Activated CD4-positive, alpha-beta T cell treated with anti-CD3 and anti-CD28 coated beads, Interleukin-2, amount 50 U/mL, for 16 hours (primary cell): Measurements from ENCODE around the gene HMGCS2.
"Not testable (repeated sequence)": the region's sequence is repeated elsewhere in the genome, so short reads cannot be mapped to it uniquely, and the experiment has no call there.

Experiments
- DNase-seq: peaks from one replicate; pipeline ENCODE4 v3.0.0-alpha.2; 2020

Gene HMGCS2

GRCh38 chr1:119725626-119726025 is 43.1 kb downstream of the HMGCS2 start:
- no peak for DNase-seq

- DNase-seq = no peak
Measured at GRCh38 chr1:119724611-119725218, 44.0 kb downstream of the HMGCS2 start.

GRCh38 chr1:119721896-119722295 is 46.8 kb downstream of the HMGCS2 start:
- no peak for DNase-seq

DNA sequence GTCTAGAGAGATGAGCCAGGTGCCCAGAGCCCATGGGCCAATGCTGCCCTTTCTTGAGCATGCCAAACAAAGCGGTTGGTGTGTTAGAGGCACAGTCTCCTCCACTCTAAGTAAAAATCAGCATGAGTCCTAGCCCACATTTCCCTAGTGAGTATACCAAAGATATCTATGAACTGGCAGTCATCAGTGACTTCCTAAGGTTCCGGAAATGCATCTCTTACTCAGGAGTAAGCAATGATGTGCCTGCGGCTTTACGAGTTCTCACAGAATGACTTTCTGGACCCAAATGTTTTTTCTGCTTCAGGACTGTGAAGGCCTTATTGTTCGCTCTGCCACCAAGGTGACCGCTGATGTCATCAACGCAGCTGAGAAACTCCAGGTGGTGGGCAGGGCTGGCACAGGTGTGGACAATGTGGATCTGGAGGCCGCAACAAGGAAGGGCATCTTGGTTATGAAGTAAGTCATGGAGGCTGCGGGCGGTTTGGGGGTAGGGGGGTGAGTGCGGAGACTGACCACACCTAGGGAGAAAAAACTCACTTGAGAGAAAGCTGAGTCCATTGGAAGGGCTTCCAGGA is 47.8 kb downstream of the HMGCS2 start:
- no peak for DNase-seq

DNA sequence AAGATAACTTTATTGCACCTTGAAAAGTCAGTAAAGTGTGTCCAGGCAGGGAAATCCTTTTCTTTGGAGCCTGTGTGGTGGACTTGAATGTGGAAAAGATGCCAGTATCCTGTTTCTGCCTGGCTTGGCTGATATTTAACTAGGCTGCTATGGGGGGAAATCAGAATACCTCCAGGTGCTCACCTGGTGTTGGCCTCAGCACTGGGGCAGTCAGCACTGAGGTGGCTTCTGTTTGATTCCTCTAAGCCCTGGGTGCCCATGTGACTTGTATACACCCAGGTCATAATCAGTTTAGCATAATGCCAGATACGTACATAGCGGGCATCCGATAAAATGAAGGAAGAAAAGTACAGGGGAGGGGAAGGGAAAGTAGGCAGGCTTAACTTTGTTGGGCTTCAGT is 49.7 kb downstream of the HMGCS2 start:
- no peak for DNase-seq

- DNase-seq = no peak
Measured at GRCh38 chr1:119718409-119718808, 50.3 kb downstream of the HMGCS2 start.

GRCh38 chr1:119715542-119715941 is 53.2 kb downstream of the HMGCS2 start:
- DNase-seq = no peak

- no peak for DNase-seq
Measured at GRCh38 chr1:119714583-119714982, 54.1 kb downstream of the HMGCS2 start.

DNA sequence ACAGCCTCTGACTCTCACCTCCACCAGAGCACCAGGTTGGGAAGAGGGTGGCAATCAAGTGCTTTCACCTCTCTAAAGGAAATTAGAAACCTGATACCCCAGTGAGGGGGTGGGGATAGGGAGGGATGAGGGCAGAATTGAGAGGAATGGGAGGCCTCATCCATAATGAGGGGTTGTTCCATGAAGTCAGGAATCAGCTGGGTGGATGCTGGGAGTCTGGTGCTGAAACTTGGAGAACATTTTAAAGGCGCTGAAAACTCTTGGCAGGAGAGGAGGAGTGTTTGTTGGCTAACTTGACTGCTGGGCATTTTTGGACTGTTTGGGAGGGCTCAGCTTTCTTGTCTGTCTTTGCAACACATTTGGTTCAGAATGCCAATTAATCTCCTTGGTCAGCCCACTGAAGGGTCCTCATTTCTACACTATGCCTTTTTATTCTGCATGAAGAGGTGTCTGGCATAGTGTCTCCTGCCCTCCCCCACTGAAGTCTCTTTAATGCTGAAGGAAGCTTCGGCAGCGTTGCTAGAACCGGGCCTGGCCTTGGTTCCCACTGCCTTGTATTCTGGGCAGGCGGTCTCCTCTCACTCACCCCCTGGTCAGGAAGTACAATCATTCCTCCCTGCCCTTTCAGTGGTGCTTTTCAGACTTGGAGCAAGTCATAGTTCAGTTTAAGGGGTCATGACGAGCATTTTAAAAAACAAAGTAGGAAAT is 54.8 kb downstream of the HMGCS2 start:
- no peak for DNase-seq

GRCh38 chr1:119713039-119713748 is 55.5 kb downstream of the HMGCS2 start:
- no peak for DNase-seq

DNA sequence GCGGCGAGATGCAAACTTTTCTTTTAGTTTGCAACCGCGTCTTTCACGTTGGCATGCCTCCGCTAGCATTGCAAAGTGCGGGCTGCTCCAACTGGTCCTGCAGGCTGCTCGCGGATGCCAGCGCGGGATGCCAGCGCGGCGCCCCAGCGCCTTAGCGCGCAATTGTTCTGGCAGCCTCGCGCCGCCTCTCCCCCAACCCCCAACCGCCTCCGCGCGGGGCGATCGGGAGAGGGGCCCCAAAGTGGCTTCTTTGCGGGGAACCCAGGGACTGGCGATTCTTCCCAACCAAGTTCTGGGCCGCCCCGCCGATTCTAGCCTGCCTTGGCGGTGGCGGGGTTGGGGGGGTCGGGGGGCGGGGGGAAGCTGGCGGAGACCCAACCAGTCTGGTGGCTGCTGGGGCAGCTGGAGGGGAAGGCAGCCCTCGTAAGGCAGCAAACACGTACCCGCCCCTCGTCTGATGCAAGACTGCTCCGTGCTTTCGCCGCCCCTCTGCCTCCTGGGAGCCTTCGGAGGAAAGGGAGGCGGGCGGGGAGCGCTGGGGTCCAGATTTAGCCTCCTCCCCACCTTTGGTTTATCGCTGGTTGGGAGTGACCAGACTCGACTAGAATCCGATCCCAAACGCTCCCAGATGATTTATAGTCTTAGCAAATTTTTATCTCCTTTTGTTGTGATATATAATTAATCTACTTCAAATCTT is 56.2 kb downstream of the HMGCS2 start:
- DNase-seq = peak; percentile 59

- DNase-seq = peak; percentile 78
Measured at GRCh38 chr1:119711804-119712341, 56.8 kb downstream of the HMGCS2 start, which contains the start of gene PHGDH. TSS of gene PHGDH (plus strand) at chr1:119711934. CDS start at chr1:119712023, 89 bp downstream.

- not testable (repeated sequence) for DNase-seq
Measured at GRCh38 chr1:119711356-119711803, 57.3 kb downstream of the HMGCS2 start.

DNA sequence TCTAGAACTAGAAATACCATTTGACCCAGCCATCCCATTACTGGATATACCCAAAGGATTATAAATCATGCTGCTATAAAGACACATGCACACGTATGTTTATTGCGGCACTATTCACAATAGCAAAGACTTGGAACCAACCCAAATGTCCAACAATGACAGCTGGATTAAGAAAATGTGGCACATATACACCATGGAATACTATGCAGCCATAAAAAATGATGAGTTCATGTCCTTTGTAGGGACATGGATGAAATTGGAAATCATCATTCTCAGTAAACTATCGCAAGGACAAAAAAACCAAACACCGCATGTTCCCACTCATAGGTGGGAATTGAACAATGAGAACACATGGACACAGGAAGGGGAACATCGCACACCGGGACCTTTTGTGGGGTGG is 62.1 kb downstream of the HMGCS2 start:
- not testable (repeated sequence) for DNase-seq

GRCh38 chr1:119703666-119704450 is 64.8 kb downstream of the HMGCS2 start:
- no peak for DNase-seq

- no peak for DNase-seq
Measured at GRCh38 chr1:119702384-119702783, 66.3 kb downstream of the HMGCS2 start.

GRCh38 chr1:119701659-119702058 is 67.0 kb downstream of the HMGCS2 start:
- DNase-seq = no peak

DNA sequence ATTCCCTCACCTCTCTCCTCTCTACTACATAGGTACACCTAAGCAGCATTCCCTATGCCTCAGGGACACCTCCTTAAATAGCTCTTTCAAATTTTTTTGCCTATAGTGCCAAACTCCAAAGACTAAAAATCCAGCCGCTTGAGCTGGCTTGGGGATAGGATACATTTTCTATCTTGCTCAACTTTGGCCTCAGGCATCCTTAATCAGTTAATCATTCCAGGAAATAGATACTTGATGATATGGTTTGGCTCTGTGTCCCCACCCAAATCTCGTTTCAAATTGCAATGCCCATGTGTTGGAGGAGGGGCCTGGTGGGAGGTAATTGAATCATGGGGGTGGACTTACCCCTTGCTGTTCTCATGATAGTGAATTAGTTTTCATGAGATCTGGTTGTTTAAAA is 68.4 kb downstream of the HMGCS2 start:
- DNase-seq = no peak
